ENCODE measurements around the gene PHLPP1.
A peak's percentile ranks its signal among the peaks of the same experiment; 100 is the strongest.

The PHLPP1 gene

DNA sequence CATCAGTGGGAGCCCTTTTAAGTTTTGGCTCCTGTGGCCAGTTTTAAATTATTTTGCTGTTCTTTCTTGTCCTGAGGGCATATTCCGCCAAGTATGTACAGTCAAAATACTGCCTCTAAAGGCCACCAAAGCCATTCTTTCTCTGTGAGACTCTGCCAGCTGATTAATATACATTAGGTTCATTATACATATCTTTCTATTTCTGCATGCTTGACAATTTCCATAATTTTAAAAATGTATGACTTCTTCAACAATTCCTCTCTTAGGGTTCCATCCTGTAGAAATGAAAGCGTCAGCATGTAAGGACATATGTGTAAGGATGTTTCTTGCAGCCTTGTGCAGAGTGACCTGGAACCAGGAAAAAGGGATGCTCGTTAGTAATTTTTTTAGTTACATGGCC, 291.9 kb downstream of the PHLPP1 start:
- Histone ChIP-seq H3K27me3 (no peaks in the 10 kb centered on the region), H3K4me3 (ENCODE audit: low read depth in 1 of 2, low read length in 1 of 2) (no peak overlapping the region), H3K9me3 (no peaks in the 10 kb centered on the region), H3K36me3 (no peaks in the 10 kb centered on the region), H3K27ac (no peak overlapping the region), H3K4me1 (ENCODE audit: control insufficient read depth in 1 of 2, insufficient read depth in 1 of 2, low read depth in 1 of 2, low read length in 1 of 2) (no peaks in the 10 kb centered on the region)
- TF ChIP-seq, protein P1, sequence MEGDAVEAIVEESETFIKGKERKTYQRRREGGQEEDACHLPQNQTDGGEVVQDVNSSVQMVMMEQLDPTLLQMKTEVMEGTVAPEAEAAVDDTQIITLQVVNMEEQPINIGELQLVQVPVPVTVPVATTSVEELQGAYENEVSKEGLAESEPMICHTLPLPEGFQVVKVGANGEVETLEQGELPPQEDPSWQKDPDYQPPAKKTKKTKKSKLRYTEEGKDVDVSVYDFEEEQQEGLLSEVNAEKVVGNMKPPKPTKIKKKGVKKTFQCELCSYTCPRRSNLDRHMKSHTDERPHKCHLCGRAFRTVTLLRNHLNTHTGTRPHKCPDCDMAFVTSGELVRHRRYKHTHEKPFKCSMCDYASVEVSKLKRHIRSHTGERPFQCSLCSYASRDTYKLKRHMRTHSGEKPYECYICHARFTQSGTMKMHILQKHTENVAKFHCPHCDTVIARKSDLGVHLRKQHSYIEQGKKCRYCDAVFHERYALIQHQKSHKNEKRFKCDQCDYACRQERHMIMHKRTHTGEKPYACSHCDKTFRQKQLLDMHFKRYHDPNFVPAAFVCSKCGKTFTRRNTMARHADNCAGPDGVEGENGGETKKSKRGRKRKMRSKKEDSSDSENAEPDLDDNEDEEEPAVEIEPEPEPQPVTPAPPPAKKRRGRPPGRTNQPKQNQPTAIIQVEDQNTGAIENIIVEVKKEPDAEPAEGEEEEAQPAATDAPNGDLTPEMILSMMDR (IDR thresholded peaks at IDR 0.05) = no peak

- H3K27ac ChIP-seq = no peak overlapping the region
- H3K9me3 ChIP-seq = no peaks in the 10 kb centered on the region
- TF ChIP-seq, protein P1 (IDR thresholded peaks at IDR 0.05) = peak; percentile 59
- no peak overlapping the region for H3K4me3 ChIP-seq (ENCODE audit: low read depth in 1 of 2, low read length in 1 of 2)
- H3K36me3 ChIP-seq = no peaks in the 10 kb centered on the region
- no peaks in the 10 kb centered on the region for H3K27me3 ChIP-seq
- no peaks in the 10 kb centered on the region for H3K4me1 ChIP-seq (ENCODE audit: control insufficient read depth in 1 of 2, insufficient read depth in 1 of 2, low read depth in 1 of 2, low read length in 1 of 2)
Observed at GRCh38 chr18:63016270-63016669, 300.9 kb downstream of the PHLPP1 start.

GRCh38 chr18:63017076-63017475, 301.7 kb downstream of the PHLPP1 start:
- H3K27me3 ChIP-seq = no peaks in the 10 kb centered on the region
- H3K4me3 ChIP-seq (ENCODE audit: low read depth in 1 of 2, low read length in 1 of 2) = no peak overlapping the region
- H3K27ac ChIP-seq = no peak overlapping the region
- TF ChIP-seq, protein P1 (IDR thresholded peaks at IDR 0.05) = no peak
- no peaks in the 10 kb centered on the region for H3K9me3 ChIP-seq
- no peaks in the 10 kb centered on the region for H3K4me1 ChIP-seq (ENCODE audit: control insufficient read depth in 1 of 2, insufficient read depth in 1 of 2, low read depth in 1 of 2, low read length in 1 of 2)
- no peaks in the 10 kb centered on the region for H3K36me3 ChIP-seq

- Histone ChIP-seq H3K36me3 (no peaks in the 10 kb centered on the region), H3K9me3 (no peaks in the 10 kb centered on the region), H3K27ac (no peak overlapping the region), H3K27me3 (no peaks in the 10 kb centered on the region), H3K4me3 (ENCODE audit: low read depth in 1 of 2, low read length in 1 of 2) (no peak overlapping the region), H3K4me1 (ENCODE audit: control insufficient read depth in 1 of 2, insufficient read depth in 1 of 2, low read depth in 1 of 2, low read length in 1 of 2) (no peaks in the 10 kb centered on the region)
- TF ChIP-seq, protein P1 (IDR thresholded peaks at IDR 0.05) = no peak
Observed at GRCh38 chr18:63017977-63018376, 302.6 kb downstream of the PHLPP1 start.

DNA sequence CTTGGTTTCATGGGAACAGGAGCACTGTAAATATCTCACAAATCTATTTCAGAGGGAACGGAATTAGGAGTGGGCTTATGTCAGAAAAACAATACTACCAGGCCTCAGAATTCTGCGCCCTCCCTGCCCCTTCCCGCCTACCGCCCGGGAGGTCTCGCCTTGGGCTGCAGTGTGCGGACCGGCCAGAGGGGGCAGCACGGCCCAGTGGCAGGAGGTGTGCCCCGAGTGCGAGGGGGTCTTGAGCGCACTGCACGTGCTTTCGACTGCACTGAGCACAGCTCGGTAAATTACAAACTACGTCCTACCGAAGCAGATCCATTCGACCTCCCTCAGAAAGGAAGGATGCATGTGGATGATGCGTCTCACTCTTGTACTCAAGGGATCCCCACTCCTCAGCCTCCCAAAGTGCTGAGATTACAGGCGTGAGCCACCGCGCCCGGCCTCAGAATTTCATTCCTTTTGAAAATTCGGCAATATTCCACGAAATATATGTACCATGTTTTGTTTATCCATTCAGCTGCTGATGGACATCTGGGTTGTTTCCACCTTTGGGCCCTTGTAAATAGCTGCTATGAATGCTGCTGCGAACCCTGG, 307.2 kb downstream of the PHLPP1 start:
- Histone ChIP-seq H3K27ac (no peak overlapping the region), H3K9me3 (no peaks in the 10 kb centered on the region), H3K4me3 (ENCODE audit: low read depth in 1 of 2, low read length in 1 of 2) (no peak overlapping the region), H3K36me3 (no peaks in the 10 kb centered on the region), H3K4me1 (ENCODE audit: control insufficient read depth in 1 of 2, insufficient read depth in 1 of 2, low read depth in 1 of 2, low read length in 1 of 2) (no peaks in the 10 kb centered on the region), H3K27me3 (no peaks in the 10 kb centered on the region)
- TF ChIP-seq, protein P1 (IDR thresholded peaks at IDR 0.05) = no peak

All from neutrophil (primary cell).